Calu3 (cell line): ENCODE measurements around the gene ATR. TPM values are rescaled to one million over a fixed set of nuclear protein-coding genes. Genes with fewer than 3 reads are reported as not detected.
A peak's percentile ranks its signal among the peaks of the same experiment; 100 is the strongest.

Experiments used
- BruUV-seq: library from RNA; stranded (reverse); fragments of 400-500 nt; replicated peaks from 2 replicates; lab custom pipeline; 2021; lab: Mats Ljungman, UMichigan
- CTCF ChIA-PET: fragments of 300-600 bp; sonication (Branson Sonifier 250); formaldehyde crosslinking; loops from one replicate; lab custom pipeline; 2022; ENCODE audit warnings: antibody characterized with exemption; lab: Charles Lee
- DNase-seq: peaks from one replicate; pipeline ENCODE4 v3.0.0; 2022
- H3K27ac Mint-ChIP-seq: one replicate; pipeline ENCODE4 v1.8.0; 2022; ENCODE audit warnings: mixed read lengths; ENCODE audit not compliant: unreplicated experiment
- H3K27me3 Mint-ChIP-seq: one replicate; pipeline ENCODE4 v1.8.0; 2022; ENCODE audit warnings: mixed read lengths; ENCODE audit not compliant: unreplicated experiment
- H3K36me3 Mint-ChIP-seq: one replicate; pipeline ENCODE4 v1.8.0; 2022; ENCODE audit warnings: mild to moderate bottlenecking, moderate library complexity, mixed read lengths; ENCODE audit not compliant: insufficient read depth, unreplicated experiment
- H3K4me1 Mint-ChIP-seq: one replicate; pipeline ENCODE4 v1.8.0; 2022; ENCODE audit warnings: mild to moderate bottlenecking, low read depth, mixed read lengths; ENCODE audit not compliant: unreplicated experiment
- H3K4me3 Mint-ChIP-seq: one replicate; pipeline ENCODE4 v1.8.0; 2022; ENCODE audit warnings: mild to moderate bottlenecking, low read depth, moderate library complexity, mixed read lengths; ENCODE audit not compliant: unreplicated experiment
- H3K9me3 Mint-ChIP-seq: one replicate; pipeline ENCODE4 v1.8.0; 2022; ENCODE audit warnings: low read depth, mixed read lengths; ENCODE audit not compliant: unreplicated experiment
- intact Hi-C: fragments of 100-400 bp; cut with micrococcal nuclease; formaldehyde crosslinking; loops from one replicate; pipeline ENCODE4 v1.10.0; 2022; ENCODE audit not compliant: unreplicated experiment
- total RNA-seq: library from RNA; stranded (reverse); gene quantifications from 2 replicates; pipeline ENCODE4 v1.2.3, GENCODE V29; 2022
- TF ChIP-seq, protein P1 (sequence below): fragments of 200-600 bp; IDR thresholded peaks from one replicate; pipeline ENCODE4 v1.8.0; 2022; ENCODE audit warnings: antibody characterized with exemption; ENCODE audit not compliant: unreplicated experiment

The ATR gene
- total RNA-seq, 1 experiment from 2014 or later: 70.5 TPM

GRCh38 chr3:142568393-142569017 lies 10.0 kb downstream of the ATR start:
- BruUV-seq: no TSS peak

GRCh38 chr3:142566096-142566495 lies 12.4 kb downstream of the ATR start:
- Mint-ChIP-seq H3K27ac (peak overlapping the region; percentile 82), H3K9me3 (peaks cover 2% of the 10 kb centered on the region), H3K4me3 (peak overlapping the region; percentile 36), H3K4me1 (peaks cover 39% of the 10 kb centered on the region), H3K36me3 (peaks cover 53% of the 10 kb centered on the region), H3K27me3 (no peaks in the 10 kb centered on the region)
- CTCF ChIA-PET: interaction anchor here (0.6 to 0.7 kb wide), 6 partner anchors 32 to 1197 kb away, joined by 3 to 7 read pairs (median 4); no protein-coding TSS in a partner anchor
- TF ChIP-seq, protein P1, sequence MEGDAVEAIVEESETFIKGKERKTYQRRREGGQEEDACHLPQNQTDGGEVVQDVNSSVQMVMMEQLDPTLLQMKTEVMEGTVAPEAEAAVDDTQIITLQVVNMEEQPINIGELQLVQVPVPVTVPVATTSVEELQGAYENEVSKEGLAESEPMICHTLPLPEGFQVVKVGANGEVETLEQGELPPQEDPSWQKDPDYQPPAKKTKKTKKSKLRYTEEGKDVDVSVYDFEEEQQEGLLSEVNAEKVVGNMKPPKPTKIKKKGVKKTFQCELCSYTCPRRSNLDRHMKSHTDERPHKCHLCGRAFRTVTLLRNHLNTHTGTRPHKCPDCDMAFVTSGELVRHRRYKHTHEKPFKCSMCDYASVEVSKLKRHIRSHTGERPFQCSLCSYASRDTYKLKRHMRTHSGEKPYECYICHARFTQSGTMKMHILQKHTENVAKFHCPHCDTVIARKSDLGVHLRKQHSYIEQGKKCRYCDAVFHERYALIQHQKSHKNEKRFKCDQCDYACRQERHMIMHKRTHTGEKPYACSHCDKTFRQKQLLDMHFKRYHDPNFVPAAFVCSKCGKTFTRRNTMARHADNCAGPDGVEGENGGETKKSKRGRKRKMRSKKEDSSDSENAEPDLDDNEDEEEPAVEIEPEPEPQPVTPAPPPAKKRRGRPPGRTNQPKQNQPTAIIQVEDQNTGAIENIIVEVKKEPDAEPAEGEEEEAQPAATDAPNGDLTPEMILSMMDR: no peak
- DNase-seq: peak; percentile 73
- no TSS peak for BruUV-seq
- intact Hi-C loops: loop anchor here (10.0 kb wide), 1 partner anchor 961 kb away; no protein-coding TSS in a partner anchor

More at GRCh38 chr3:142568393-142569017, 10.0 kb downstream of the ATR start:
- Mint-ChIP-seq H3K4me1 (peaks cover 24% of the 10 kb centered on the region), H3K27me3 (no peaks in the 10 kb centered on the region), H3K36me3 (peaks cover 53% of the 10 kb centered on the region), H3K9me3 (peaks cover 2% of the 10 kb centered on the region), H3K4me3 (no peak overlapping the region), H3K27ac (no peak overlapping the region)
- intact Hi-C loops: loop anchor here (10.0 kb wide), 1 partner anchor 964 kb away; no protein-coding TSS in a partner anchor
- DNase-seq: no peak
- TF ChIP-seq, protein P1: no peak
- CTCF ChIA-PET: no interaction called here

DNA sequence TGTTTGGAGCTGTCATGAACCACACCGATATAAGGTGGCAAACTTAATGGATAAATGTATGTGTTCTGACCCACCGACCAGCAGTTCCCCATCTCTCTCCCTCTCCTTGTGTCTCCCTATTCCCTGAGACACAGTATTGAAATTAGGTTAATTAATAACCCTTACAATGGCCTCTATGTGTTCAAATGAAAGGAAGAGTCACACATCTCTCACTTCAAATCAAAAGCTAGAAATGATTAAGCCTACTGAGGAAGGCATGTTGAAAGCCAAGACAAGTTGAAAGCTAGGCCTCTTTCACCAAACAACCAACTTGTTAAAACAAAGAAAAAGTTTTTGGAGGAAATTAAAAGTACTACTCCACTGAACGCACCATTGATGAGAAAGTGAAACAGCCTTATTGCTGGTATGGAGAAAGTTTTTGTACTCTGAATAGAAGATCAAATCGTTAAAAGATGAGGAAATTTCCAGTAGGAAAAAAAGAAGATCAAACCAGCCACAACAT lies 15.0 kb downstream of the ATR start:
- peak overlapping the region; percentile 48 for H3K4me3 Mint-ChIP-seq
- CTCF ChIA-PET: interaction anchor here (0.6 to 1.8 kb wide), 6 partner anchors 10 to 452 kb away, joined by 3 to 7 read pairs (median 3); partner anchors contain the start of gene ATR
- peaks cover 39% of the 10 kb centered on the region for H3K4me1 Mint-ChIP-seq
- no peaks in the 10 kb centered on the region for H3K27me3 Mint-ChIP-seq
- DNase-seq: no peak
- TF ChIP-seq, protein P1: no peak
- H3K9me3 Mint-ChIP-seq: peaks cover 2% of the 10 kb centered on the region
- peaks cover 46% of the 10 kb centered on the region for H3K36me3 Mint-ChIP-seq
- intact Hi-C loops: loop anchor here (10.0 kb wide), 1 partner anchor 959 kb away; no protein-coding TSS in a partner anchor
- BruUV-seq: no TSS peak
- H3K27ac Mint-ChIP-seq: peak overlapping the region; percentile 82

GRCh38 chr3:142560118-142560517 lies 18.4 kb downstream of the ATR start:
- H3K9me3 Mint-ChIP-seq: no peaks in the 10 kb centered on the region
- H3K27me3 Mint-ChIP-seq: no peaks in the 10 kb centered on the region
- no TSS peak for BruUV-seq
- peaks cover 21% of the 10 kb centered on the region for H3K4me1 Mint-ChIP-seq
- H3K4me3 Mint-ChIP-seq: no peak overlapping the region
- intact Hi-C loops: loop anchor here (10.0 kb wide), 1 partner anchor 955 kb away; no protein-coding TSS in a partner anchor
- DNase-seq: no peak
- CTCF ChIA-PET: no interaction called here
- peaks cover 39% of the 10 kb centered on the region for H3K36me3 Mint-ChIP-seq
- TF ChIP-seq, protein P1: no peak
- H3K27ac Mint-ChIP-seq: no peak overlapping the region
